SH-SY5Y (cell line): ENCODE measurements around the gene AKT3.

Source experiments
- GATA2 ChIP-seq: IDR thresholded peaks from 2 replicates; pipeline ENCODE4 v1.6.1; 2011; ENCODE audit warnings: mild to moderate bottlenecking, low read depth, low read length
- GATA3 ChIP-seq: IDR thresholded peaks from 2 replicates; pipeline ENCODE4 v1.6.1; 2011; ENCODE audit warnings: low read depth, mild to moderate bottlenecking, low read length, moderate library complexity

The AKT3 gene

DNA sequence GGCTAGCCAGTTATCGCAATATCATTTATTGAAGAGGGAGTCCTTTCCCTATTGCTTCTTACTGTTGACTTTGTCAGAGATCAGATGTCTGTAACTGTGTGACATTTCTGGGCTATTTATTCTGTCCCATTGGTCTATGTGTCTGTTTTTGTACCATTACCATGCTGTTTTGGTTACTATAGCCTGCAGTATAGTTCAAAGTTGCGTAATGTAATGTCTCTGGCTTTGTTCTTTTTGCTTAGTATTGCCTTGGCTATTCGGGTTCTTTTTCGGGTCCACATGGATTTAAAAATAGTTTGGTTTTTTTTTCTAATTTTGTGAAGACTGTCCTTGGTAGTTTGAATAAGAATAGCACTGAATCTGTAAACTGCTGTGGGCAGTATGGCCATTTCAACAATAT is 320.5 kb downstream of the AKT3 start:
- TF ChIP-seq GATA3 = no peak
- TF ChIP-seq GATA2 = no peak

DNA sequence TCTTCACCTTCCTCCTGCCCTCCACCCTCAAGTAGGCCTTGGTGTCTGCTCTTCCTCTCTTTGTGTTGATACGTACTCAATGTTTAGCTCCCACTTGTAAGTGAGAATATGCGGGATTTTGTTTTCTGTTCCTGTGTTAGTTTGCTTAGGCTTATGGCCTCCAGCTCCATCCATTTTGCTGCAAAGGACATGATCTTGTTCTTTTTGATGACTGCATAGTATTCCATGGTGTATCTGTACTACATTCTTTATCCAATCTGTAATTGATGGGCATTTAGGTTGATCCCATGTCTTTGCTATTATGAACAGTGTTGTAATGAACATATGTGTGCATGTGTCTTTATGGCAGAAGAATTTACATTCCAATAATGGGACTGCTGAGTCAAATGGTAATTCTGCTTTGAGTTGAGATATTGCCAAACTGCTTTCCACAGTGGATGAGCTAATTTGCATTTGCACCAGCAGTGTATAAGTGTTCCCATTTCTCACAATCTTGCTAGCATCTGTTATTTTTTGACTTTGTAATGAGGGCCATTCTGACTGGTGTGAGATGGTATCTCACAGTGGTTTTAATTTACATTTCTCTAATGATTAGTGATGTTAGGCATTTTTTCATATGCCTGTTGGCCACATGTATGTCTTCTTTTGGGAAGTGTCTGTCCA is 321.5 kb downstream of the AKT3 start:
- TF ChIP-seq GATA3 = no peak
- no peak for TF ChIP-seq GATA2

DNA sequence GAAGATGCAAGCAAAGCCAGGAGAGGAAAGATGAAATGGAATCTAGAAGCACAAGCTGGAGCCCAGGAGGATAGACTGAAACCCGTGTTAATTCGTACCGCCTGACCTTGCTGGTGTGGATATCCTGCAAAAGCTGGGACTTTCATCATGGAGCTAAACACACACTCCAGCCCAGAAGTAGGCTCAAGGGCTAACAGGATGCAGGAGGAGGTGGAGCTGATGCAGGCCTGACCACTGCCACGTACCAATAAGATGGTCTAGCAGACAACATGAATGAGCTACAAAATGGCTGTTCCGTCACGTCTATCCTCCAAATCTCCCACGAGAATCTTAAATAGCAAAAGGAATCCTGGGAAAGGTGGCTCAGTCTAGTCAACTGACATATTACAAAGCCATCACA is 323.9 kb downstream of the AKT3 start:
- TF ChIP-seq GATA2 (no peak), GATA3 (no peak)

DNA sequence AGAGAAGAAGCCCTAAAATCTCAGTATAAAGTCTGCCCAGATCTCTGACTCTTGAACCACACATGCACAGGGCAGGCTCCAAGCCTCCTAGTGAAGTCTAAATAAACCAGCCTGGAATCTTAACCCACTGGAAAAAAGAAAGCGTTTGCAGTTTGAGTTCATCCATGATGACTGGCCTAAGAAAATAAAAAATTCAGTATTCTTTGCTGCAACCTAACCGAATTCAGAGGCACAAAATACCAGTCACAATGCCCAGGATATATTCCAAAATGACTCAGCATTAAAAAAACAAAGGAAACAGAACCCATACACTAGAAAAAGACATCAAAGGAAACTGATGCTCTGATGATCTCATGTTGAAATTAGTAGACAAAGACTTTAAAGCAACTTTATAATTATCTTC is 325.0 kb downstream of the AKT3 start:
- TF ChIP-seq GATA3 = no peak
- no peak for TF ChIP-seq GATA2

DNA sequence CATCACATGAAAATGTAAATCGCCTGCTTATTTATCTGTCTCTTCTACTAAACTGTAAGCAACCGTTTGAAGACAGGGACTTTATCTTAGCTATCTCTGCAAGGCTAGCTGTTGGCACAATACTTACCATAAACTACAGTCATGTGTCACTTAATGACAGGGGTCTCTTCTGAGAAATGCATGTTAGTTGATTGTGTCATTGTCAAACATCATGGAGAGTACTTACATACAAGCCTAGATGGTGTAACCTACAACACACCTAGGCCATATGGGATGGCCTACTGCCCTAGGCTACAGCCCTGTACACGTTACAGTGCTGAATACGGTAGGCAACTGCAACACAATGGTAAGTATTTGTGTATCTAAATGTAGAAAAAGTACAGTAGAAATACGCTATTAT is 326.3 kb downstream of the AKT3 start:
- TF ChIP-seq GATA3 = no peak
- TF ChIP-seq GATA2 = no peak

DNA sequence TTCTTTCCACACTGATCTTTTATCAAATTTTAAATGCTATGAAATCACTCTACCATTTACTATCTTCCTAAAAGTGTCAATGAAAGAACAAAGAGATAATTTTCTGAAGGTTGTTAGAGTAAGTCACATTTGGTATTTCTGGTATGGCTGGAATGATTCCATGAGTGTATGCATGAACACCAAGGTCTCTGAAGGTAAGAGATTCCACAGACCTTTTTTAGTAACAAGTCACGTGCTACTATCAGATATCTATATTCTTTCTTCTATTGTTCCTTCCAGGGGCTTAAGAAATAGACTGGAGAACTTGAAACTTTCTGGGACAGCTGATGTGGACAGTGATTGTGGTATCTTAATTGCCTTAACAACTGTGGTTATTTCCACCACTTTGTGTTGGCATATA is 329.2 kb downstream of the AKT3 start:
- no peak for TF ChIP-seq GATA3
- TF ChIP-seq GATA2 = no peak

DNA sequence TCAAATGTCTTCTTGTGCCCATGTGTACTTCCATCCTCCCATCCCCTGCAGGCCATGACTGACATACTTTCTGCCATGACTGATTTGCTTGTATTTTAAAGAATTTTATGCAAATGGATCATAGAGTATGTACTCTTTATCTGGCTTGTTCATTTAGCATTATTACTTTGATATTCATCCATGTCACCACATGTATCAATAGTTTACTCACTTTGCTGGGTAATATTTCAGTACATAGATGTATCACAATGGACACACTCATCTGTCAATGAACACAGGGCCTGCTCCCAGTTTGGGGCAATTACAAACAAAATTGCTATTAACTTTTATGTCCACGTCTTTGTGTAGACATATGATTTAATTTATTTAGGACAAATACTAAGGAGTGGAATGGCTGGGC is 335.1 kb downstream of the AKT3 start:
- no peak for TF ChIP-seq GATA2

DNA sequence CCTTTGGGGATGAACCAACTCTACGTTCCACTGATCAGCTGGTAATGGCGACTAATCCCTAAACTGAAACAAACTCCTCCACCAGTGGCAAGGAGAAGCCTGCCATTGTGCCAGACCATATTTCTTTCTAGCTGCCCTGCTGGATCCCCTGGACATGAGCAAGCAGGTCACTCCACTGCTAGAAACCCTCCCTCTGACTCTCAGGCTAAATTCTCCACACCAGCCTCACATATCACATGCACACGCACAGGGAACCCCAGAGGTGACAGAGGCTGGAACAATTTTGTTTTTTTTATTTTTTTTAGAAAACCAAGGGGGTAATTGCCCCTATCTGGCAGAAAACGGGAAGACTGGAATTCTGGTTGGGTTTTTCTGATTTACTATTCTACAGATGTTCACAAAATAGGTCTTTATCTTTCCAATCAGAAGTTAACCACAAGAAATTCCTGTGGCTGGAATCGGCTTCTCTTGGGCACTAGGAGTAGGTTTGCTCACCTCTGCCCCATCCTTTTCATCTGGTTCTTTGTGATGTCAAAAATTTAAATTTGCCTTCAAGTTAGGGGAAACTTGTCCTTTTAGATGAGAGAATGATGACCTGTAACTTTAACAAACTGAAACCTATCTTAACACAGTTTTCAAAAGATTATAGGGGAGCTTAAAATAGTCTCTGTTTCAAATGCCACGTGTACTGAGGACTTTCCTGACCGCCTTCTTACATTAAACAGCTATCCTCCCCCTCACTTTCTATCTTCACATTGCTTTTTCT is 336.1 kb downstream of the AKT3 start:
- no peak for TF ChIP-seq GATA2
- no peak for TF ChIP-seq GATA3

DNA sequence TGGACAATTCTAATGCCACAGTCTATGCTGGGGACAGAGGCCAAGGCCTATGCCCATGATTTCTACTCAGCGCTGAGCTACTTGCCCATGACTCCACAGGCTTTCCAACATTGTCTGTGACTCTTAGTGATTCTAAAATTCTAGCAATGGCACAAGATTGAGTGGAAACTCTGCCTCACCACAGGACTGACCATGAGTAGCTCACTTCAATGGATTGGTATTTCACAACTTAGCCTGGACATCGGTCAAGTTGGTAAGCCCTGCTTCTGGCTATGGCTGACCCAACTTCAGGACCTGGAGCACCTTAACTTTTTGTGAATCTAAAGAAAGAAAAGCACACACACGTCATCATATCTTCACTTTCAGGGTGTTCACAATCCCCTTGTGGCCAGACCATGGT is 339.1 kb downstream of the AKT3 start:
- TF ChIP-seq GATA2 (no peak), GATA3 (no peak)

DNA sequence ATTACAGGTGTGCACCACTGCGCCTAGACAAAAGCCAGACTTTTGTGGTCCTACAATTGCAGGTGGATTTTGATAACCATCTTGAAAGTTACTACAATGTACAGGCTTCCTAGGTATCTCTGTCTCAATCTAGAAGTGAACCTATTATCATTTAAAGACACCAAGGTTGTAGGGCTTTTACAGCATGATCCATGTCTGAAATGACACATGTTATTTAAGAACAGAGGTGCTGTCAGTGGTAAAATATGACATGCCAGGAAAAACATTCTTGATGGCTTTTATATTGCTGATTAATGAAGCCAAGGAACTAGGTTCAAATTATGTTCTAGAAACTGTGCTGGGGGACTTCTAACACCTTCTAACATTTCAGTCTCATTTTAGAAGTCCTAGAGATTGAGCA is 341.1 kb downstream of the AKT3 start:
- TF ChIP-seq GATA3 = no peak
- no peak for TF ChIP-seq GATA2

DNA sequence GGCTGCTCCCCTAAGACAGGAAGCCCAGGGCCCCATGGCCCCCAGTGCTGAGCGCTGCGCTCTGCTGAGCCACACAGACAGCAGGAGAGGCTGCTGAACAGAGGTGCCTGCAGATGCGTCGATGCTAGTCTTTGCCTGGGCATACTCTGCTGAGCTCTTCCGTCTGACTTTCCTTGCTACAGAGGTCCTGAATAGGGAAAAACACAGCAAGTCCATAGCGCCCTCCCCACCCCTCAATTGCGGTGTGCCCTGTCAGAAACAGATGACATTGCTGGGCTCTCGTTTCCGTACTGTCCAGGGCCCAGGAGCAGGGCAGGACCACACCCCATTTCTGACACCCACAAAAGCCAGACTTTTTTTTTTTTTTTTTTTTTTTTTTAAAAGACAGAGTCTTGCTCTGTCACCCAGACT is 341.7 kb downstream of the AKT3 start:
- TF ChIP-seq GATA3 = no peak
- TF ChIP-seq GATA2 = no peak

DNA sequence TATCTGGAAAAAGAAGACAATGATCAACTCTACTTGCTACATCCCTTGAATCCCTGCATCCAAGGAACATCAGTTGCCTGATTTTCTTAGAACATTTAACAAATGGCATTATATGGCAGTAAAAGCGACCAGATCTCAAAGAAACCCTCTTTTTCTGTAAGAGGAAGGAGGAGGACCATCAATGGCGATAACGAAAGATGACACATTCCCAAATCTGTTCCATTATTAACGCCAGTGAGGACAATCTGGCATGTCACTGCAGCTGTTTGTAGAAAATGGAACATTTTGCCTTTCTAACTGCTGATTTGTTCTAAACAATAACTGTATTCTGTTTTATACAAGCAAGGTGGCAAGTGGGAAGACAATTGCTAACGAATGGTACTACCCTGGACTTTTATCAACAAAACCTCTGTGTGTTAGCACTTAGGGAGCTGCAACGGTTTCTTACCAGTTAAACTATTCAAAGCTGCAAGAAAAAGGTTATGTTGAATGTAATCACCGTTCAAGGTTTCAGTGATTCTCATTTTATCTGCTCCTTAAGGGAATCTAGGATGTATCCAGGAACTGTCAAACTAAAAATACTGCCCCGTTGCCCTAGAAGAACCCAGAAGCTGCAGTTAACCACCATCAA is 342.3 kb downstream of the AKT3 start:
- no peak for TF ChIP-seq GATA2
- TF ChIP-seq GATA3 = no peak

DNA sequence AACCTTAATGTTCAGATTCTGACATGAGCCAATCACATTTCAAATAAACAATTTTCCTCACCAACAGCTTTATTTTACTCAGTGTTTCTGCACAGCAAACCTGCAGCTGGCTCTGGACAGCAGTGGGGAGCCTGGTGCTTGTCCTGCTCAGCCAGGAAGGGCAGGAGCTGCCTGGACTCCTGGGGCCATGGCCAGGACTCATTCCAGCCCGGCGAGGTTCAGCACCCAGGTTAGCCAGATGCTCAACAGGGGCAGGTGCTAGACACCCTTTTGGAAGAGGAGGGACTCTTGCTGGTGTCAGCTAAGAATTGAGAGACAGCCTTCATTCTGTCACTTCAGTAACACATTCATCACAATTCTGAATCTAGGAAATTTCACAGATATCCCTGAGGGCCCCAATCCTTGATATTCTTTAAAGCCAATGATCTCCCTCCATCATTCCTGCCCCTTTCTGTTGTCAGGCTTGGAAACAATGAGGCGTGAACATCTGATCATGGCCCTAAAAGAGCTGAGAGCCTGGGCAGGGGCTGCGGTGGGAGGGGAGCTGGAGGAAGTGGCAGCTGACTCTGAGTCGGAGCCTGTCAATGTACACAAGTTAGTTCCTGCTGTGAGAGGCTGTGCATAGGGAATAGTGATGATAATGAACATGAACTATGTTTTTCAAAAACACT is 342.9 kb downstream of the AKT3 start:
- no peak for TF ChIP-seq GATA2
- TF ChIP-seq GATA3 = no peak

DNA sequence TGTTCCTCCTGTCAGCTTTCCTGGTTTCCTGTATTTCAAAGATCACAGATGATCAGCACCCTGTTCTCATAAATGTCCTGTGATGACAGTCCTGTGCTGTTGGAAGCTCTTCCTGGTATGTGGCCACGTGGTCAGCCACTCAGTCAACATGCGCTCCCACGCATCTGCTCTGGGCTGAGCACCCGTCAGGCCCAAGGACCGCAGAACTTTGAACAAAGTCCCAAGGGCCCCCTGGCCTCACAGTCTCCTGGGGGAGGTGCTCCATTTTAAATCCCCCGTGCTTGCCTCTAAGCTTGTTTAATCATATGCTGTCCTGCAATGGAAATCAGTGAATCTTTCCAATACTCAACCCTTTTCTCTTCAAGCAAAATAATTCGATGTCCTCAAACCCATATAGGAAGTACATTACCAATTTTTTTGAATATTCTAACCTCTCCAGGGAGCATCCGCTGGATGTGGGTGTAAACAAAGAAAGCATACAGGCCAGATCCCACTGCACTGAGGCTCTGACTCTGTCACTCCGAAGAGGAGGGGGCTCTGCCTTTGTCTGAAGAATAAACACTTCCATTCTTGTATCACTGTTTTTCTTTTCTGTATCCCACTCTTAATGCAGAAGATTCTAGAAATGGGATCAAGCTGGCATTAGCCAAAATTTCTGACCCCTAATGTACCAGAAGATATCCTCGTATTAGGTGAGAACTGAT is 343.9 kb downstream of the AKT3 start:
- TF ChIP-seq GATA3 = no peak
